OCI-LY1 (cell line): Measurements from ENCODE around the gene ELP2.

ENCODE experiments used
- H2AFZ ChIP-seq: fragments of 200-600 bp; sonication (generic), shearing (Covaris generic); 2 replicates; pipeline ENCODE4 v1.6.0; 2014; ENCODE audit warnings: antibody characterized with exemption, mild to moderate bottlenecking, low read length
- H3F3A ChIP-seq: fragments of 200-600 bp; sonication (generic), shearing (Covaris generic); 2 replicates; pipeline ENCODE4 v1.6.0; 2014; ENCODE audit warnings: mild to moderate bottlenecking, antibody characterized with exemption, low read length, moderate library complexity; ENCODE audit not compliant: insufficient read depth
- H3K27ac ChIP-seq: fragments of 200-600 bp; sonication (generic); 2 replicates; pipeline ENCODE4 v1.5.1; 2014; ENCODE audit warnings: low read length, mixed run types, mild to moderate bottlenecking, low read depth; ENCODE audit not compliant: poor library complexity, severe bottlenecking
- H3K27me3 ChIP-seq: fragments of 200-600 bp; sonication (generic); 2 replicates; pipeline ENCODE4 v1.6.0; 2014; ENCODE audit warnings: antibody characterized with exemption, mild to moderate bottlenecking, low read length, moderate library complexity; ENCODE audit not compliant: insufficient read depth
- H3K36me3 ChIP-seq: fragments of 200-600 bp; sonication (generic); 2 replicates; pipeline ENCODE4 v1.6.1; 2014; ENCODE audit warnings: mild to moderate bottlenecking, antibody characterized with exemption, low read length, moderate library complexity, mixed read lengths; ENCODE audit not compliant: insufficient read depth
- H3K4me1 ChIP-seq: fragments of 200-600 bp; sonication (generic); 2 replicates; pipeline ENCODE4 v1.5.1; 2014; ENCODE audit warnings: mild to moderate bottlenecking, low read length, moderate library complexity; ENCODE audit not compliant: insufficient read depth, severe bottlenecking
- H3K4me2 ChIP-seq: fragments of 200-600 bp; sonication (generic), shearing (Covaris generic); 2 replicates; pipeline ENCODE4 v1.6.1; 2014; ENCODE audit warnings: low read length
- H3K4me3 ChIP-seq: fragments of 200-600 bp; sonication (generic); 2 replicates; pipeline ENCODE4 v1.5.1; 2014; ENCODE audit warnings: low read length, low read depth, mild to moderate bottlenecking, mixed read lengths; ENCODE audit not compliant: poor library complexity, severe bottlenecking
- H3K79me2 ChIP-seq: fragments of 200-600 bp; shearing (Covaris generic); 2 replicates; pipeline ENCODE4 v1.6.1; 2016; ENCODE audit warnings: mixed run types, low read length, mixed read lengths; ENCODE audit not compliant: insufficient read depth
- H3K9ac ChIP-seq: fragments of 200-600 bp; sonication (generic), shearing (Covaris generic); 2 replicates; pipeline ENCODE4 v1.6.1; 2014; ENCODE audit warnings: mild to moderate bottlenecking, low read length, mixed read lengths
- H3K9me2 ChIP-seq: fragments of 200-600 bp; sonication (generic), shearing (Covaris generic); 2 replicates; pipeline ENCODE4 v1.6.1; 2014; ENCODE audit warnings: low read depth, mild to moderate bottlenecking, low read length, mixed read lengths
- H3K9me3 ChIP-seq: fragments of 200-600 bp; shearing (Covaris generic); 2 replicates; pipeline ENCODE4 v1.6.1; 2014; ENCODE audit warnings: low read length, mixed read lengths
- H4K20me1 ChIP-seq: fragments of 200-600 bp; sonication (generic), shearing (Covaris generic); 2 replicates; pipeline ENCODE4 v1.6.0; 2016; ENCODE audit warnings: mild to moderate bottlenecking, low read length; ENCODE audit not compliant: insufficient read depth
- EZH2 ChIP-seq: fragments of 200-600 bp; sonication (generic), shearing (Covaris generic); IDR thresholded peaks from 2 replicates; pipeline ENCODE4 v1.8.0; 2017; ENCODE audit warnings: borderline replicate concordance, mixed run types, mild to moderate bottlenecking, antibody characterized with exemption, low read length, moderate library complexity, mixed read lengths
- TF ChIP-seq, protein P1 (sequence below): fragments of 200-600 bp; sonication (generic), shearing (Covaris generic); IDR thresholded peaks from 2 replicates; pipeline ENCODE4 v1.5.1; 2017; ENCODE audit warnings: mild to moderate bottlenecking, antibody characterized with exemption, low read length, moderate library complexity, mixed read lengths

The ELP2 gene

DNA sequence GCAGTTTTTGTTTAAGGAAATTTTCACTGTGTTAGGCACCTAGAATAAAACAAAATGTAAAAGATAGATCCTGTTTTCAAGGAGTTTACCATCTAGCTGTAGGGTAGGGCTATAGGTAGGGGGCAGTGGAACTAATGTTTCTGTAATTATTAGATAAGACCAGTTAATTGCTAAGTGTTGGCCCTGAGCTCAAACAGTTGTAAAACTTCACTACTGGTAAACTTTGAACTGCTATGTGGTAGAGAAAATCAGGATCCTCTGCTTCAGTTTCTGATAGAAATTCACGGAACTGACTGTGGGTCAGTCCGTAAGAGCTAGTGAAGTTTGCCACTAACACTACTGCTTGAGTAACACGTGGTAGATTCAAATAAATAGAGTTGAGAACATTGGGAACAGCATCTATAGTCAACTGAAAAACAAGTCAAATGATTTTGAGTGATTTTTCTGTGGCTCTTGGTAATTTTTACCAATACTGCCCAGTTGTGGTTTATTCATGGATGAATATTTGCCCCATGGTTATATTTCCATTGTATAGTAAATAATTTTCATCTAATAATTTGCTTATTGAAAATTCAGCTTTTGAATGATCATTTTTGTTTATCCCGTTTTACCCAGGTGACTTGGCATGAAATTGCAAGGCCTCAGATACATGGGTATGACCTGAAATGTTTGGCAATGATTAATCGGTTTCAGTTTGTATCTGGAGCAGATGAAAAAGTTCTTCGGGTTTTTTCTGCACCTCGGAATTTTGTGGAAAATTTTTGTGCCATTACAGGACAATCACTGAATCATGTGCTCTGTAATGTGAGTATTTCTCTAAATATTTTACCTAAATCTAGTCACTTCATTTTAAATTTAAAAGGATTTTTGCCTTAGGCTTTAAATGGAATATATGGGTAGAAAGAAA, 26.4 kb downstream of the ELP2 start:
- H3K9me2 ChIP-seq = no peaks in the 10 kb centered on the region
- H3K27ac ChIP-seq = no peak overlapping the region
- H3K4me3 ChIP-seq = no peak overlapping the region
- no peak overlapping the region for H2AFZ ChIP-seq
- H3K9me3 ChIP-seq = no peaks in the 10 kb centered on the region
- H3K4me2 ChIP-seq = no peak overlapping the region
- H3K9ac ChIP-seq = no peak overlapping the region
- H3K4me1 ChIP-seq = no peaks in the 10 kb centered on the region
- H3K27me3 ChIP-seq = no peaks in the 10 kb centered on the region
- TF ChIP-seq, protein P1, sequence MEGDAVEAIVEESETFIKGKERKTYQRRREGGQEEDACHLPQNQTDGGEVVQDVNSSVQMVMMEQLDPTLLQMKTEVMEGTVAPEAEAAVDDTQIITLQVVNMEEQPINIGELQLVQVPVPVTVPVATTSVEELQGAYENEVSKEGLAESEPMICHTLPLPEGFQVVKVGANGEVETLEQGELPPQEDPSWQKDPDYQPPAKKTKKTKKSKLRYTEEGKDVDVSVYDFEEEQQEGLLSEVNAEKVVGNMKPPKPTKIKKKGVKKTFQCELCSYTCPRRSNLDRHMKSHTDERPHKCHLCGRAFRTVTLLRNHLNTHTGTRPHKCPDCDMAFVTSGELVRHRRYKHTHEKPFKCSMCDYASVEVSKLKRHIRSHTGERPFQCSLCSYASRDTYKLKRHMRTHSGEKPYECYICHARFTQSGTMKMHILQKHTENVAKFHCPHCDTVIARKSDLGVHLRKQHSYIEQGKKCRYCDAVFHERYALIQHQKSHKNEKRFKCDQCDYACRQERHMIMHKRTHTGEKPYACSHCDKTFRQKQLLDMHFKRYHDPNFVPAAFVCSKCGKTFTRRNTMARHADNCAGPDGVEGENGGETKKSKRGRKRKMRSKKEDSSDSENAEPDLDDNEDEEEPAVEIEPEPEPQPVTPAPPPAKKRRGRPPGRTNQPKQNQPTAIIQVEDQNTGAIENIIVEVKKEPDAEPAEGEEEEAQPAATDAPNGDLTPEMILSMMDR = no peak
- no peak for TF ChIP-seq EZH2
- H3F3A ChIP-seq = no peaks in the 10 kb centered on the region
- peaks cover 89% of the 10 kb centered on the region for H3K36me3 ChIP-seq
- H4K20me1 ChIP-seq = no peaks in the 10 kb centered on the region
- no peaks in the 10 kb centered on the region for H3K79me2 ChIP-seq

DNA sequence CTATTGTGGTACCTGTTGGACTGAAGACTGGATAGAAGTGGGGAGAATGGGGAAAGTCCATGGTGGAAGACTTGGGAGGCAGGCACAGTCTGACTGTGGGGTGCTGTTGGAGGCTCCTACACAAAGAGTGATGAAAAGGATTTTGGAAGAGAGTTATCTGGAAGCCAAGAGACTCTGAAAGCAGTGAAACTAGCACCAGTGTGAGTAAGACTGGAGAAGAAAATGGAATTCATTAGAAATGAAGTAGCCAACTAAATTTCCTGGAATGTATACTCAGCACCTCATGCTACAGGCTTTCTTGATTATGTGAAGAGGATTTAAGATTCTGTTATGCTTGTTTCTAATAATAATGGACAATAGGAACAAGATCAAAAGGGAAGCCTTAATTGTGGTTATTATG, 27.7 kb downstream of the ELP2 start:
- Histone ChIP-seq H4K20me1 (no peaks in the 10 kb centered on the region), H3K4me1 (no peaks in the 10 kb centered on the region), H3K36me3 (peaks cover 89% of the 10 kb centered on the region), H3K27ac (no peak overlapping the region), H3K9me3 (no peaks in the 10 kb centered on the region), H3K9me2 (no peaks in the 10 kb centered on the region), H3K79me2 (no peaks in the 10 kb centered on the region), H3K27me3 (no peaks in the 10 kb centered on the region), H3K9ac (no peak overlapping the region), H3K4me3 (no peak overlapping the region), H3K4me2 (no peak overlapping the region), H2AFZ (no peak overlapping the region), H3F3A (no peaks in the 10 kb centered on the region)
- TF ChIP-seq, protein P1 = no peak
- TF ChIP-seq EZH2 = no peak

DNA sequence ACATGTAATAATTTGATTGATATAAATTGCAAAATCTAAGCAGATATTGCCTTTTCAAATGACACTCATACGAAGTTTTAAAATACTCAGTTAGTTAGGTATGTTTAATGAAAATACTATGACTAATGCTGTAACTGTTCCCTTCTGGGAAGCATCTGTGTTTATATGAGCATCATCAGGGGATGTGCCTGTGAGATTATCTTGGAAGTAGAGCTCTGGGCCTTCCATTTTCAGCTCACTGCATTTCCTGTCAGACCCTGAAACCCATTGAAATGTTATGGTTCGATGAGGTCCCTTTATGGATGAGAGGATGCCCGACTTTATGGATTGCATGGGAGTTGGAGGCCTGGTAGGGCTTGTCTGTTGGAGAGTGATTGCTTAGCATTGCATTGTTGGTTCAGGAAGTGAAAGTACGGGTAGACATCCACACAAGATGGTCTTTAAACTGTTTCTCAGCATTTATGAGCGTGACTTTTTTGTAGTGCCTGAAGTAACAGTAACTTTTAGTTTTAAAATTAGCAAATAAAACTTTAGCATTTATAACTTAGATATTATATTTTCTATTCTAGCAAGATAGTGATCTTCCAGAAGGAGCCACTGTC, 28.7 kb downstream of the ELP2 start:
- H3K4me2 ChIP-seq = no peak overlapping the region
- no peak overlapping the region for H3K27ac ChIP-seq
- no peaks in the 10 kb centered on the region for H4K20me1 ChIP-seq
- H3K36me3 ChIP-seq = peaks cover 89% of the 10 kb centered on the region
- no peaks in the 10 kb centered on the region for H3K4me1 ChIP-seq
- H3K27me3 ChIP-seq = no peaks in the 10 kb centered on the region
- no peak overlapping the region for H2AFZ ChIP-seq
- H3K9me3 ChIP-seq = no peaks in the 10 kb centered on the region
- H3F3A ChIP-seq = no peaks in the 10 kb centered on the region
- H3K9ac ChIP-seq = no peak overlapping the region
- no peak for TF ChIP-seq EZH2
- TF ChIP-seq, protein P1 = no peak
- no peak overlapping the region for H3K4me3 ChIP-seq
- H3K79me2 ChIP-seq = no peaks in the 10 kb centered on the region
- H3K9me2 ChIP-seq = no peaks in the 10 kb centered on the region
